Measurements from ENCODE around the gene HILPDA.
"Not testable (repeated sequence)": the region's sequence is repeated elsewhere in the genome, so short reads cannot be mapped to it uniquely, and the experiment has no call there.

Gene HILPDA

GRCh38 chr7:128434413-128435326 is 21.0 kb upstream of the HILPDA start:
- no peak for DNase-seq

- no peak for DNase-seq
These were observed 20.4 kb upstream of the HILPDA start for GRCh38 chr7:128435327-128435686.

DNA sequence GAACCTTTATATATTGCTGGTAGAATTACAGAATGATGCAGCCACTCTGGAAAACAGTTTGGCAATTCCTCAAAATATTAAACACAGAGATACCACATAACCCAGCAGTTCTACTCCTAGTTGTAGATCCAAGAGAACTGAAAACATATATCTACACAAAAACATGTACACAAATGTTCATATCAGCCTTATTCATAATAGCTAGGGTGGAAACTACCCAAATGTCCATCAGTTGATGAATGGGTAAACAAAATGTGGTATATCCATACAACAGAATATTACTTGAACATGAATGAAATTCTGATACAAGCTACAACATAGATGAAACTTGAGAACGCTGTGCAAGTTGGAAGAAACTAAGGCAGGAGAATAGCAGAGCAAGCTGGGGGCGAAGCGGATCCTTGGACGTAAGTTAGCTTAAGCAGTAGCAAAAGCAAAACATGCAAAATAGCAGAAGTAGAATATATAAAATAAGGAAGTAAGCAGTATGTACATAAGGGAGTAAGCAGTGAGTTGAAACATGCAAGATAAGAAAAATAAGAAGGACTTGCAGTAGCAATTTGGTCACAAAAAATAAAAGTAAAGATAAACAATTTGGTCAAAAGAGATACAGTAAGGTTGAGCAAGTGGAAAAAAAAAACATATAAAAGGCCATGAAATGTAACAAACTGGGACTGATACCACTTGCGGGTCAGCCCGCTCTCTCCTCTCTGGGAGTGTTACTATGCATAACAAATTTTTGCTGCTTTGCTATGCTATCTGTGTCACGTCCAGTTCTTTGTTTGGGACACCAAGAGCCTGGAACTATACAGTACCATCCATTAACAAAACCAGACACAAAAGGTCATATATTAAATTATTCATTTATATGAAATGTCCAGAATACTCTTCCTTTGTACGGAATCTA is 18.0 kb upstream of the HILPDA start:
- no peak for DNase-seq

GRCh38 chr7:128442356-128442755 is 13.3 kb upstream of the HILPDA start:
- no peak for DNase-seq

GRCh38 chr7:128443831-128444600 is 11.7 kb upstream of the HILPDA start:
- DNase-seq = no peak

DNA sequence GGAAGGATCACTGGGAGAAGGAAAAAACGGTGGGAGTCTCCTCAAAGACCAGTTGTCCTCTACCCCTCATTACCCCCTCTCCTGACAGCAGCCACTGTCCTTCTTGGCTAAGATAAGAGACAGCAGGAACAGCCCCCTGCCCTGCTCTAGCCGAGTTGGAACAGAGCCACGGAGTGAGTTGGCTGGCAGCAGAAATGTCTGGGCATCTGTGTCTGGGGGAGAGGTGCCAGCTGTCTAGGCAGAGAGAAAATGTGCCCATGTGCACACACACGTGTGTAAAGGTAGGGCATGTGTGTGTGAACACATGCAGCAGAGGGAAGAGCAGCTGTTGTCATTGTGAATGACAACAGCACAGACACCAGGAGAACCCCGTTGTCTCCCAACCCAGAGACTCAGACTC is 9.4 kb upstream of the HILPDA start:
- no peak for DNase-seq

DNA sequence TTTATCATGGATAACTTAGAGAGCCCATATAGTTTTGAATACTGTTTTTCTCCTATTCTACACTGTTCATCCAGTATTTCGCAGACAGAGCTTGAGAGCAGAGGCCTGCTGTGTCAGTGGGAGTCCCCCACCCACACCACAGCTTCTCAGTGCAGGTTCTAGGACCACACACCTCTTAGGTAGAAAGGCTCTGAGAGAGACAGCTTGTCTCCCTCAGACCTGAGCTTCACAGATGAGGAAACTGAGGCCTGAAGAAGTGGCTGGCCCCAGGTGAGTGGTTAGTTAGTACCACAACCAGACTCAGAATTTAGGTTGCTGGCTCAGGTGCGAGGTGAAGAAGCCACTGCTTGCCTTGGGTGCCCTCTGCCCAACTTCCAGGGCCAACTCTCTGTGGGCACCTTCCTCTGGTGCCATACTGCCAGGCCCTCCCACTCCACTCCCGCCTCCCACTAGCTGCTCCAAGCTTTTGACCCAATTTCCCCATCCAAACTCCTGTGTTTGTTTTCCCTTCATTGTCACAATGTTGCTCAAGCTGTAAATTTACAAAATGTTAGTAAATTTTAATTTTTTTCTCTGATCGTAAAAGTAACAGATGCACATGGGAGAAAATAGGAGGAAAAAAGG is 7.6 kb upstream of the HILPDA start:
- DNase-seq = no peak

DNA sequence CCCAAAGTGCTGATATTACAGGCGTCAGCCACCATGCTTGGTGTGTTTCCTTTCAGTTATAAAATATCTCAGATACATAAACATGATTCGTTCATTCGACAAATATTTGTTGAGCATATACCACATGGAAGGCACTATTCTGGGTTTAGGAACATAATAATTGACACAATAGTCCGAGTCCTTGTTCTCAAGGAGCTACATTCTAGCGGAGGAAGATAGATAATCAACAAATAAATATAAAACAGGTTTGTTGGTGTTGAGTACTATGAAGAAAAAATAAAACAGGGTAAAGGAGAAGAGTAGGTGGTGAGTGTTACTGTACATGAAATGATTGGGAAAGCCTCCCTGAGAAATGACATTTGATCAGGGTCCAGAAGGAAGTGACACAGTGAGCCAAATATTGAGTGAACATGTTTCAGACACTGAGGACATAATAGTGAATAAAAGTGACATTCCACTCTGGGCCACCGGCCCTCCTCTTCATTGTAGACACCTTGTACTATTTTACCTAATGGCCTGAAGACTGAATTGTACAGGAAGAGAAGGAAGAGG is 6.9 kb upstream of the HILPDA start:
- no peak for DNase-seq

GRCh38 chr7:128450409-128450808 is 5.3 kb upstream of the HILPDA start:
- no peak for DNase-seq

GRCh38 chr7:128450913-128451312 is 4.8 kb upstream of the HILPDA start:
- DNase-seq = no peak

- DNase-seq = no peak
These were observed 3.1 kb upstream of the HILPDA start for GRCh38 chr7:128452552-128452951.

DNA sequence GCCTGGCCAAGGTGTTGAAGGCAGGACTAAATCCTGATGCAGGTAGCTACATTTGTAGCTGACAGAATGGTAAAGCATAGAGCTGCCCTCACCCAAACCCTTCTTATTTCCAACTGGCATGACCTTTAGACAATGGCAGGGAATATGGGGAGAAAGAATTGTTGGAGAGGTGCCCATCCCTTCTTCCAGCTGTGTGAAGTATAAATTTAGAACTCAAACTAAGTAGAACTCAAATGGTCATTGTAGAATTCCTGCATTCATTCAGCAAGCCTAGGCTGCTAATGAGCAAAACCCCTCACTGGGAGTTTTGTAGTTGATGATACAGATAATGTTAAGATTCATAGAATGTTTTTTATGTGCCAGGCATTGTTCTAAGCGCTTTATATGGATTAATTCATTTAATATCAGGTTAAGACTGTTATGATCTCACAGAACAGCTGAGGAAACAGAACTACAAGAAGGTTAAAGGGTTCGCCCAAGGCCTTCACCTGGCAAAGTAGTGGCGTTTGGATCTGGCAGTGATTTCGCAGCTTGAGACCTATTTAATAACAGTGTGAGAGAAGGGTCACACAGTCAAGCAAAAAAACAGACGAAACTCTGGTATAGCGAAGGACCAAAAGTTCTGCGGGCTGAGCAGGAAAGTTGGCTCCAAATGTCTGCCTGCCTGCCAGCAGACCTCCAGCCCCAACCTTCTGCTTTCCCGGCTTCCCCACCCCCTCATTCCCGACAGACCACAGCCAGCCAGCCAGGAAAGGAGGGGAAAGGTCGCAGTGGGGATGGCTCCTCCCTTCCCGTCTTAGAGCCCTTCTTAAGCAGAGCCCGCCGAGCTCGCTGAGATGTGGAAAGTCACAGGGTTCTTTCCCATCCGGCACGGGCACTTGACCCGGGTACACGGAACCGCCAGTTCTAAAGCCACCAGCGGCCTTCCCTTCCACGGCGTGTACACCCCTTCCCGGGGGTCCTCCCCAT is 1.6 kb upstream of the HILPDA start:
- no peak for DNase-seq

- no peak for DNase-seq
These were observed 703 bp upstream of the HILPDA start for GRCh38 chr7:128454808-128455542.

DNA sequence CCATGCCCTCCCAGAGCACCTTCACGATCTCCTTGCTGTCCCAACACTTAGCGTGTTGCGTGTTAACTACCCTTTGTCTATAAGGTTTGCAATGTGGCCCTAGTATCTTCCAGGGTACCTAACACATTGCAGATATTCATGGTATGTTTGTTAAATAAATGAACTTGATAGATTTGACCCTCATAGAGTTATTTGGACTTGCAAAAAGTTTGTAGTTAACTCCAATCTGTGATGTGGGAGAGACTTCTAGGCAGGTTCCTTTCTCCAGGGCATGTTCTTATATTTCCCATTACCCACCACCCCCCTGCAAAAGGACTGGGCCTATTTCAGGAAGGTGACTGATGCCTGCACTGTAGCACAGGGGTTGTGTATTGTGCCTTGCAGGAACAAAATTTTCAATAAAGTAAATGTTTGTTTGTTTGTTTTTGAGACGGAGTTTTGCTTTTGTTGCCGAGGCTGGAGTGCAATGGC is 612 bp downstream of the HILPDA start:
- DNase-seq = no peak

DNA sequence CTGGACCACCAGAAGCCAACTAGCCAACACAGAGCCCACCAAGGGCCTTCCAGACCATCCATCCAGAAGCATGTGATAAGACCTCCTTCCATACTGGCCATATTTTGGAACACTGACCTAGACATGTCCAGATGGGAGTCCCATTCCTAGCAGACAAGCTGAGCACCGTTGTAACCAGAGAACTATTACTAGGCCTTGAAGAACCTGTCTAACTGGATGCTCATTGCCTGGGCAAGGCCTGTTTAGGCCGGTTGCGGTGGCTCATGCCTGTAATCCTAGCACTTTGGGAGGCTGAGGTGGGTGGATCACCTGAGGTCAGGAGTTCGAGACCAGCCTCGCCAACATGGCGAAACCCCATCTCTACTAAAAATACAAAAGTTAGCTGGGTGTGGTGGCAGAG is 1.7 kb downstream of the HILPDA start:
- not testable (repeated sequence) for DNase-seq

- DNase-seq = no peak
These were observed 3.3 kb downstream of the HILPDA start for GRCh38 chr7:128458956-128459355.

DNA sequence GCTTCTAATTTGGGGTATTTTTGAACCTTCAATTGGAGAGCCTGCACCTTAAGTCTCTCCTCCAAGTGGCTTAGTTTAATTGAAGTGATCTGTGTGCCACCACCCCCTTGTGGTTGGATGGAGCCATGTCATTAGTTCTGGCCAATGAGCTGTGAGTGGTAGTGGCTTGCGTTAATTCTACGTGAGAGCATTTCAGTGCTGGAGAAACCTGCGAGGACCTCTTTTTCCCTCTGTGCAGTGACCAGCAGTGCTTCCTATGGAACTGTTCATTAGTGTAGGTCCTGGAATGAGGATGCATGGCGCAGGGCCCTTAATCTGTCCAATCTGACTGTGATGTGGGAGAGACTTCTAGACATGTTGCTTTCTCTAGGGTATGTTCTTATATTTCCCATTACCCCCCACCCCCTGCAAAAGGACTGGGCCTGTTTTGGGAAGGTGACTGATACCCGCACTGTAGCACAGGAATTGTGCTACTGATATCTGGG is 3.8 kb downstream of the HILPDA start:
- peak; percentile 67 for DNase-seq

DNA sequence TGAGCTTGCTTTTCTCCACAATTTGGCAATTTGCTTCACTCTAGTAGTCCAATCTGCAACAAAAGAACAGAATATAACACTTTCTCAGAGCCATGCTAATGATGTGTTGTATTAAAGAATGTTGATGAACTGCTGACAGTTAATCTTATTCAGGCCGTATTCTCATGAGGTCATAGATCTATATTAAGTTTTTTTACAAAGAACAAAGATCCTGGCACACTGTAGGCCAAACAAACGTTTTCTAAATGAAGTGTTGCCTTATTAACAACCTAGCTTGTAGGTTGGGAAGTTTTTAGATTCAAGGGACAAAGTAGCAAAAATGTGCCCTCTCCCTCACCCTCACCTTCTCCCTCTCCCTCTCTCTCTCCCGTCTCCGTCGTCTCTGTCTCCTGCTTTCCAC is 6.8 kb downstream of the HILPDA start:
- no peak for DNase-seq

GRCh38 chr7:128463345-128463744 is 7.7 kb downstream of the HILPDA start:
- DNase-seq = not testable (repeated sequence)

GRCh38 chr7:128463933-128464332 is 8.3 kb downstream of the HILPDA start:
- DNase-seq = not testable (repeated sequence)

Measured in activated T-cell treated with anti-CD3 and anti-CD28 coated beads, Interleukin-2, amount 50 U/mL, for 1 hour (primary cell).